ENCODE results near the gene ATP1A2.

GRCh38 chr1:160105155-160105554 is 10.4 kb upstream of the ATP1A2 start:
- TF ChIP-seq CTCF (IDR thresholded peaks at IDR 0.05) (no peak), POLR2AphosphoS5 (IDR thresholded peaks at IDR 0.05; ENCODE audit: low read depth, low read length) (no peak)

Measured in Panc1 (cell line).